H1 (cell line): ENCODE data around the gene TMEM135. TPM values are rescaled to one million over a fixed set of nuclear protein-coding genes. Genes with fewer than 3 reads are reported as not detected.

Experiments
- CTCF ChIA-PET: fragments of 300-600 bp; sonication (Branson Sonifier 250); formaldehyde crosslinking; loops from one replicate; lab custom pipeline; 2021; ENCODE audit not compliant: partially characterized antibody; lab: Charles Lee
- POLR2A ChIA-PET: fragments of 300-600 bp; sonication (Branson Sonifier 250); formaldehyde crosslinking; loops from one replicate; lab custom pipeline; 2021; ENCODE audit warnings: inconsistent platforms; ENCODE audit not compliant: partially characterized antibody; lab: Charles Lee
- DNase-seq, 2 experiments: peaks; one replicate each; pipeline versions ENCODE4 v3.0.0 to v3.0.0-alpha.2; 2010 to 2022; ENCODE audit warnings: low spot score in 2 of 2, low read depth in 1 of 2, mixed read lengths in 1 of 2
- FAIRE-seq: peaks from 2 replicates; lab custom pipeline; 2011; peaks lifted over from hg19 to GRCh38; lab: Jason Lieb, UNC
- H2AFZ ChIP-seq: 2 replicates; pipeline ENCODE4 v1.8.1; 2012; ENCODE audit warnings: low read length, inconsistent platforms
- H2AK5ac ChIP-seq: 2 replicates; pipeline ENCODE4 v1.6.1; 2013; ENCODE audit warnings: low read depth, low read length
- H2BK120ac ChIP-seq: replicated peaks from 2 replicates; pipeline ENCODE3; 2013; ENCODE audit warnings: low read depth, low read length, inconsistent platforms
- H2BK12ac ChIP-seq: 2 replicates; pipeline ENCODE4 v1.6.1; 2013; ENCODE audit warnings: low read depth, low read length
- H2BK15ac ChIP-seq: 2 replicates; pipeline ENCODE4 v1.6.1; 2013; ENCODE audit warnings: low read length
- H2BK20ac ChIP-seq: 2 replicates; pipeline ENCODE4 v1.6.1; 2013; ENCODE audit warnings: low read length
- H2BK5ac ChIP-seq: 2 replicates; pipeline ENCODE4 v1.6.1; 2013; ENCODE audit warnings: low read depth, low read length
- H3K14ac ChIP-seq: 2 replicates; pipeline ENCODE4 v1.6.1; 2013; ENCODE audit warnings: inconsistent platforms; ENCODE audit not compliant: insufficient read length
- H3K18ac ChIP-seq: 2 replicates; pipeline ENCODE4 v1.6.1; 2013; ENCODE audit warnings: low read length; ENCODE audit errors: extremely low read depth
- H3K23ac ChIP-seq: 2 replicates; pipeline ENCODE4 v1.6.1; 2013; ENCODE audit warnings: inconsistent platforms; ENCODE audit not compliant: insufficient read length
- H3K23me2 ChIP-seq: 2 replicates; pipeline ENCODE4 v1.6.1; 2013; ENCODE audit warnings: low read depth, low read length
- H3K27ac ChIP-seq: 2 replicates; pipeline ENCODE4 v1.6.1; 2011; ENCODE audit warnings: low read depth, low read length, inconsistent platforms
- H3K27me3 ChIP-seq, 4 experiments: replicated peaks in 1 of 4; 1 replicate in 1 of 4; 2 replicates in 3 of 4; pipeline versions ENCODE4 v1.6.1 to v1.8.1; 2011 to 2013; ENCODE audit warnings: low read length in 3 of 4, mild to moderate bottlenecking in 3 of 4, inconsistent platforms in 2 of 4, mixed read lengths in 2 of 4, moderate library complexity in 1 of 4; ENCODE audit not compliant: control insufficient read depth in 3 of 4, insufficient read depth in 3 of 4; ENCODE audit errors: extremely low read depth in 1 of 4
- H3K36me3 ChIP-seq, 4 experiments: 2 replicates each; pipeline versions ENCODE4 v1.6.1 to v1.8.1; 2011 to 2013; ENCODE audit warnings: mild to moderate bottlenecking in 4 of 4, low read length in 3 of 4, moderate library complexity in 2 of 4, control low read depth in 1 of 4, inconsistent platforms in 1 of 4; ENCODE audit not compliant: insufficient read depth in 4 of 4, control insufficient read depth in 2 of 4
- H3K4ac ChIP-seq: replicated peaks from 2 replicates; pipeline ENCODE3; 2013; ENCODE audit warnings: low read length, low read depth, mixed read lengths, inconsistent platforms; ENCODE audit not compliant: insufficient read length
- H3K4me1 ChIP-seq, 4 experiments: replicated peaks in 1 of 4; 1 replicate in 1 of 4; 2 replicates in 3 of 4; pipeline versions ENCODE4 v1.6.1 to v1.8.1; 2011 to 2013; ENCODE audit warnings: low read length in 3 of 4, inconsistent platforms in 2 of 4, mixed read lengths in 1 of 4; ENCODE audit not compliant: insufficient read depth in 4 of 4, control insufficient read depth in 3 of 4
- H3K4me2 ChIP-seq, 2 experiments: 2 replicates each; pipeline versions ENCODE4 v1.6.1 to v1.8.1; 2011 to 2013; ENCODE audit warnings: low read depth in 2 of 2, low read length in 2 of 2, control low read depth in 1 of 2, inconsistent platforms in 1 of 2, mild to moderate bottlenecking in 1 of 2; ENCODE audit not compliant: insufficient read depth in 1 of 2
- H3K4me3 ChIP-seq, 4 experiments: fragments of 200-600, 300-600 bp in 1 of 4; sonication (generic), shearing (Covaris generic), sonication (Bioruptor Twin) in 1 of 4; 2 replicates each; pipeline versions ENCODE4 v1.5.1 to v1.8.1; 2011 to 2016; ENCODE audit warnings: low read length in 4 of 4, low read depth in 3 of 4, control low read depth in 2 of 4, inconsistent platforms in 2 of 4, mild to moderate bottlenecking in 2 of 4, mixed read lengths in 1 of 4, moderate library complexity in 1 of 4; ENCODE audit not compliant: insufficient read depth in 2 of 4; ENCODE audit errors: extremely low read depth in 1 of 4
- H3K56ac ChIP-seq: replicated peaks from 2 replicates; pipeline ENCODE3; 2013; ENCODE audit warnings: low read depth, mild to moderate bottlenecking, mixed read lengths, low read length, inconsistent platforms; ENCODE audit not compliant: insufficient read length
- H3K79me1 ChIP-seq: 2 replicates; pipeline ENCODE4 v1.6.1; 2013; ENCODE audit warnings: low read depth, low read length, control low read depth
- H3K79me2 ChIP-seq, 2 experiments: 2 replicates each; pipeline versions ENCODE4 v1.6.1 to v1.8.1; 2012 to 2013; ENCODE audit warnings: low read length in 2 of 2, mild to moderate bottlenecking in 2 of 2, inconsistent platforms in 1 of 2; ENCODE audit not compliant: insufficient read depth in 2 of 2, control insufficient read depth in 1 of 2
- H3K9ac ChIP-seq, 4 experiments: replicated peaks in 1 of 4; 1 replicate in 1 of 4; 2 replicates in 3 of 4; pipeline versions ENCODE4 v1.6.1 to v1.8.1; 2011 to 2013; ENCODE audit warnings: low read depth in 3 of 4, low read length in 3 of 4, control low read depth in 2 of 4, mild to moderate bottlenecking in 2 of 4, moderate library complexity in 2 of 4, inconsistent platforms in 1 of 4; ENCODE audit errors: extremely low read depth in 1 of 4
- H3K9me3 ChIP-seq, 2 experiments: 2 replicates each; pipeline versions ENCODE4 v1.6.1 to v1.8.1; 2012 to 2013; ENCODE audit warnings: mild to moderate bottlenecking in 2 of 2, moderate library complexity in 2 of 2, control low read depth in 1 of 2, inconsistent platforms in 1 of 2, low read depth in 1 of 2, low read length in 1 of 2, mixed read lengths in 1 of 2; ENCODE audit not compliant: insufficient read depth in 2 of 2
- H4K20me1 ChIP-seq, 2 experiments: replicated peaks in 1 of 2; 2 replicates each; pipeline versions ENCODE3 to v1.8.1; 2011 to 2013; ENCODE audit warnings: inconsistent platforms in 2 of 2, low read length in 2 of 2, mild to moderate bottlenecking in 1 of 2; ENCODE audit not compliant: insufficient read depth in 2 of 2, control insufficient read depth in 1 of 2
- H4K5ac ChIP-seq: 2 replicates; pipeline ENCODE4 v1.6.1; 2013; ENCODE audit warnings: low read length, low read depth, mixed read lengths, inconsistent platforms; ENCODE audit not compliant: insufficient read length
- H4K8ac ChIP-seq: 2 replicates; pipeline ENCODE4 v1.8.0; 2013; ENCODE audit warnings: mild to moderate bottlenecking, moderate library complexity, low read length, inconsistent platforms; ENCODE audit not compliant: insufficient read depth; ENCODE audit errors: extremely low read depth
- H4K91ac ChIP-seq: replicated peaks from 2 replicates; pipeline ENCODE3; 2013; ENCODE audit warnings: low read length, mixed read lengths, inconsistent platforms; ENCODE audit not compliant: insufficient read length
- BRCA1 ChIP-seq: IDR thresholded peaks from 2 replicates; pipeline ENCODE4 v1.6.1; 2012; ENCODE audit warnings: low read depth, low read length, improper control_type of control experiment
- CHD2 ChIP-seq: IDR thresholded peaks from 2 replicates; pipeline ENCODE4 v1.6.1; 2012; ENCODE audit warnings: low read length, improper control_type of control experiment
- CTBP2 ChIP-seq: IDR thresholded peaks from 2 replicates; pipeline ENCODE4 v1.7.0; 2011; ENCODE audit warnings: borderline replicate concordance, mild to moderate bottlenecking, moderate library complexity, mixed read lengths, low read length; ENCODE audit not compliant: insufficient read depth, insufficient read length
- JUND ChIP-seq: IDR thresholded peaks from 2 replicates; pipeline ENCODE4 v1.6.1; 2011; ENCODE audit warnings: mild to moderate bottlenecking, improper control_type of control experiment, low read length
- POU5F1 ChIP-seq: IDR thresholded peaks from 2 replicates; pipeline ENCODE4 v1.6.1; 2011; ENCODE audit warnings: low read depth, mild to moderate bottlenecking, low read length, moderate library complexity
- RAD21 ChIP-seq, 2 experiments: IDR thresholded peaks in 1 of 2; conservative IDR thresholded peaks in 1 of 2; 2 replicates each; pipeline ENCODE4 v1.6.1; 2011; ENCODE audit warnings: low read depth in 2 of 2, low read length in 2 of 2, improper control_type of control experiment in 1 of 2, inconsistent platforms in 1 of 2, mild to moderate bottlenecking in 1 of 2, moderate library complexity in 1 of 2
- SAP30 ChIP-seq: fragments of 300-600 bp; sonication (generic); IDR thresholded peaks from 2 replicates; pipeline ENCODE4 v1.7.1; 2012; ENCODE audit warnings: low read length, moderate library complexity, mild to moderate bottlenecking, inconsistent platforms; ENCODE audit not compliant: insufficient read depth, insufficient replicate concordance
- SIX5 ChIP-seq: IDR thresholded peaks from 2 replicates; pipeline ENCODE4 v1.6.1; 2011; ENCODE audit warnings: mild to moderate bottlenecking, low read depth, low read length
- SP2 ChIP-seq: IDR thresholded peaks from 2 replicates; pipeline ENCODE4 v1.6.1; 2012; ENCODE audit warnings: mild to moderate bottlenecking, low read length, inconsistent platforms
- SP4 ChIP-seq: IDR thresholded peaks from 2 replicates; pipeline ENCODE4 v1.6.1; 2012; ENCODE audit warnings: low read length, inconsistent platforms
- SRF ChIP-seq: IDR thresholded peaks from 2 replicates; pipeline ENCODE4 v1.6.1; 2011; ENCODE audit warnings: mild to moderate bottlenecking, low read depth, low read length, moderate library complexity
- TEAD4 ChIP-seq: IDR thresholded peaks from 2 replicates; pipeline ENCODE4 v1.6.1; 2012; ENCODE audit warnings: low read depth, low read length, inconsistent platforms, mixed read lengths
- WGBS, 2 experiments: shearing (Covaris generic) in 1 of 2; methylation state at CpG; one replicate each; pipeline versions ENCODE4 v1.1.6 to v1.1.7; 2013 to 2015; ENCODE audit warnings: low lambda C conversion rate in 2 of 2, mixed read lengths in 2 of 2, inconsistent platforms in 1 of 2, low coverage in 1 of 2, missing lambda C conversion rate in 1 of 2; ENCODE audit not compliant: insufficient replicate concordance in 2 of 2, insufficient coverage in 1 of 2, insufficient read length in 1 of 2; ENCODE audit errors: extremely low coverage in 1 of 2, missing lambda C conversion rate in 1 of 2; 5-methylcytosine and 5-hydroxymethylcytosine counted together
- polyA plus RNA-seq, 7 experiments: library from polyadenylated mRNA; depleted of rRNA in 3 of 7; stranded (reverse) in 5 of 7; unstranded in 2 of 7; fragments of >200 nt in 5 of 7; fragments of 200-250 nt in 2 of 7; gene quantifications; 1 replicate in 5 of 7; 2 replicates in 1 of 7; 4 replicates in 1 of 7; pipeline versions ENCODE4 v1.2.1 to v1.2.3, GENCODE V29; 2011 to 2013; ENCODE audit warnings: missing spikeins in 2 of 7, mixed read lengths in 2 of 7
- total RNA-seq: library from RNA; stranded (reverse); fragmentation: NEBNext Ultra II Directional; extraction: Animal tissue kit (Norgen Biotek cat#: 25700); gene quantifications from 2 replicates; pipeline ENCODE4 v1.2.1, GENCODE V29; 2021
- TF ChIP-seq, protein P1 (sequence below), 3 experiments: IDR thresholded peaks; 1 replicate in 2 of 3; 2 replicates in 1 of 3; pipeline versions ENCODE4 v1.5.1 to v1.6.1; 2011; ENCODE audit warnings: low read length in 3 of 3, mild to moderate bottlenecking in 3 of 3, inconsistent platforms in 2 of 3, low read depth in 1 of 3, moderate library complexity in 1 of 3; ENCODE audit not compliant: insufficient read depth in 1 of 3; ENCODE audit errors: control extremely low read depth in 1 of 3

Gene TMEM135
- total and polyA plus RNA-seq, 2 of the 8 experiments (the other 6 are each of a cell fraction or from before 2014, with no cell fraction given), result 9.3 to 31.3 TPM

DNA sequence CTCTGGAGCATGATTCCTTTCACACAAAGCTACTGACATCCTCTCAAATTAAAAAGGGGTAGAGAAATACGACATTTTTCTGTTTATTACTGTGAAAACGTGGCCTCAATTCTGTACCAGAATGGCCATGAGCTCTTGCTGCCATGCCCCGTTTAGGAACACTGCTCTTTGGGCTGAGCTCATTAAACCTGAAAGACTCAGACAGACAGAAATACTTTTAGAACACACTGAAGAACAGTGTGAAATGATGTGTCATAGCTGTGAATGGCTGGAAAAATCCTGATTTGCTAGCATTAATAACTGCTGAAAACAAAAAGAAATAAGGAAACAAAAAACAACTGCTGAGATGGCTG lies 32.2 kb upstream of the TMEM135 start:
- ChIA-PET CTCF (interaction anchor here (1.3 to 3.1 kb wide), 2 partner anchors 10 to 66 kb away, joined by 5 to 19 read pairs; no protein-coding TSS in a partner anchor), POLR2A (no interaction called here)
- H2AFZ ChIP-seq, result no peak overlapping the region
- no peaks in the 10 kb centered on the region for H3K4me1 ChIP-seq
- no peaks in the 10 kb centered on the region for H3K79me2 ChIP-seq
- no peak overlapping the region for H3K23ac ChIP-seq
- H2BK120ac ChIP-seq, result no peak overlapping the region
- no peaks in the 10 kb centered on the region for H3K27me3 ChIP-seq
- H3K9ac ChIP-seq, result no peak overlapping the region
- no peaks in the 10 kb centered on the region for H3K79me1 ChIP-seq
- H3K27ac ChIP-seq, result no peak overlapping the region
- H2BK12ac ChIP-seq, result no peak overlapping the region
- H2BK15ac ChIP-seq, result no peak overlapping the region
- no peak overlapping the region for H3K4ac ChIP-seq
- FAIRE-seq (no peak), DNase-seq (no peak)
- H3K56ac ChIP-seq, result no peak overlapping the region
- H2BK5ac ChIP-seq, result no peak overlapping the region
- H4K91ac ChIP-seq, result no peak overlapping the region
- no peak overlapping the region for H3K14ac ChIP-seq
- no peak overlapping the region for H3K4me2 ChIP-seq
- H3K4me3 ChIP-seq, result no peak overlapping the region
- 94% methylated on average over 3 of the region's 3 CpGs; no CpG with 5 or more reads in 1 of the 2 experiments for WGBS, 2 experiments
- no peak overlapping the region for H2BK20ac ChIP-seq
- no peak overlapping the region for H4K8ac ChIP-seq
- no peaks in the 10 kb centered on the region for H3K23me2 ChIP-seq
- H2AK5ac ChIP-seq, result no peak overlapping the region
- H3K18ac ChIP-seq, result no peak overlapping the region
- H4K5ac ChIP-seq, result no peak overlapping the region
- H4K20me1 ChIP-seq, result no peaks in the 10 kb centered on the region
- no peaks in the 10 kb centered on the region for H3K9me3 ChIP-seq
- no peaks in the 10 kb centered on the region for H3K36me3 ChIP-seq
- TF ChIP-seq CTBP2, result no peak
- TF ChIP-seq, protein P1, sequence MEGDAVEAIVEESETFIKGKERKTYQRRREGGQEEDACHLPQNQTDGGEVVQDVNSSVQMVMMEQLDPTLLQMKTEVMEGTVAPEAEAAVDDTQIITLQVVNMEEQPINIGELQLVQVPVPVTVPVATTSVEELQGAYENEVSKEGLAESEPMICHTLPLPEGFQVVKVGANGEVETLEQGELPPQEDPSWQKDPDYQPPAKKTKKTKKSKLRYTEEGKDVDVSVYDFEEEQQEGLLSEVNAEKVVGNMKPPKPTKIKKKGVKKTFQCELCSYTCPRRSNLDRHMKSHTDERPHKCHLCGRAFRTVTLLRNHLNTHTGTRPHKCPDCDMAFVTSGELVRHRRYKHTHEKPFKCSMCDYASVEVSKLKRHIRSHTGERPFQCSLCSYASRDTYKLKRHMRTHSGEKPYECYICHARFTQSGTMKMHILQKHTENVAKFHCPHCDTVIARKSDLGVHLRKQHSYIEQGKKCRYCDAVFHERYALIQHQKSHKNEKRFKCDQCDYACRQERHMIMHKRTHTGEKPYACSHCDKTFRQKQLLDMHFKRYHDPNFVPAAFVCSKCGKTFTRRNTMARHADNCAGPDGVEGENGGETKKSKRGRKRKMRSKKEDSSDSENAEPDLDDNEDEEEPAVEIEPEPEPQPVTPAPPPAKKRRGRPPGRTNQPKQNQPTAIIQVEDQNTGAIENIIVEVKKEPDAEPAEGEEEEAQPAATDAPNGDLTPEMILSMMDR (IDR thresholded peaks at IDR 0.05; ENCODE audit: control extremely low read depth in 1 of 3, insufficient read depth in 1 of 3, low read depth in 1 of 3, low read length in 3 of 3), result no peak
- TF ChIP-seq RAD21 (IDR thresholded peaks at IDR 0.05 in 1 of 2, conservative IDR thresholded peaks at IDR 0.05 in 1 of 2; ENCODE audit: low read depth in 2 of 2, low read length in 2 of 2), result no peak
- TF ChIP-seq SAP30, result no peak
- no peak for TF ChIP-seq JUND
- no peak for TF ChIP-seq SRF
- no peak for TF ChIP-seq SIX5
- no peak for TF ChIP-seq BRCA1
- TF ChIP-seq TEAD4, result no peak
- no peak for TF ChIP-seq SP2
- no peak for TF ChIP-seq CHD2
- TF ChIP-seq SP4, result no peak
- no peak for TF ChIP-seq POU5F1
